ENCODE results near the gene AKAP9. TPM values are rescaled to one million over a fixed set of nuclear protein-coding genes. Genes with fewer than 3 reads are reported as not detected.
"Not testable (repeated sequence)": the region's sequence is repeated elsewhere in the genome, so short reads cannot be mapped to it uniquely, and the experiment has no call there.

The AKAP9 gene
- total and polyA plus RNA-seq, 2 experiments from 2014 or later: 80.5 to 85.8 TPM

GRCh38 chr7:92088266-92088665, 147.6 kb downstream of the AKAP9 start:
- Histone ChIP-seq H3K79me2 (no peaks in the 10 kb centered on the region), H3K4me1 (ENCODE audit: insufficient read depth) (no peaks in the 10 kb centered on the region), H4K20me1 (ENCODE audit: insufficient read depth, poor library complexity, severe bottlenecking) (no peaks in the 10 kb centered on the region), H3K9me2 (replicated peaks; ENCODE audit: insufficient read depth) (no peaks in the 10 kb centered on the region), H3K27me3 (no peaks in the 10 kb centered on the region), H3K36me3 (replicated peaks; ENCODE audit: insufficient read depth, low read depth) (peaks cover 9% of the 10 kb centered on the region), H3K27ac (no peak overlapping the region), H3K9me3 (ENCODE audit: low read depth) (peaks cover 13% of the 10 kb centered on the region), H3K4me3 (no peak overlapping the region), H2AFZ (no peak overlapping the region), H3K4me2 (no peak overlapping the region)
- TF ChIP-seq EZH2 (IDR thresholded peaks at IDR 0.05; ENCODE audit: borderline replicate concordance): no peak
- TF ChIP-seq CTCF (IDR thresholded peaks at IDR 0.05; ENCODE audit: poor library complexity): no peak
- no peak for TF ChIP-seq EZH2phosphoT487 (IDR thresholded peaks at IDR 0.05; ENCODE audit: low read depth, severe bottlenecking, unreplicated experiment)
- DNase-seq (ENCODE audit: low spot score): no peak
- 100% methylated on average over 1 of the region's 1 CpG for WGBS (ENCODE audit: low lambda C conversion rate, missing lambda C conversion rate)

GRCh38 chr7:92092210-92092609, 151.5 kb downstream of the AKAP9 start:
- peaks cover 6% of the 10 kb centered on the region for H3K36me3 ChIP-seq (replicated peaks; ENCODE audit: insufficient read depth, low read depth)
- no peaks in the 10 kb centered on the region for H3K9me2 ChIP-seq (replicated peaks; ENCODE audit: insufficient read depth)
- no peak overlapping the region for H3K4me3 ChIP-seq
- no peak for DNase-seq (ENCODE audit: low spot score)
- WGBS (ENCODE audit: low lambda C conversion rate, missing lambda C conversion rate): 96% methylated on average over 1 of the region's 1 CpG
- H3K79me2 ChIP-seq: no peaks in the 10 kb centered on the region
- H3K4me2 ChIP-seq: no peak overlapping the region
- no peaks in the 10 kb centered on the region for H4K20me1 ChIP-seq (ENCODE audit: insufficient read depth, poor library complexity, severe bottlenecking)
- H3K27ac ChIP-seq: no peak overlapping the region
- no peaks in the 10 kb centered on the region for H3K27me3 ChIP-seq
- H3K4me1 ChIP-seq (ENCODE audit: insufficient read depth): no peaks in the 10 kb centered on the region
- H3K9me3 ChIP-seq (ENCODE audit: low read depth): peaks cover under 1% of the 10 kb centered on the region
- no peak overlapping the region for H2AFZ ChIP-seq
- TF ChIP-seq EZH2phosphoT487 (IDR thresholded peaks at IDR 0.05; ENCODE audit: low read depth, severe bottlenecking, unreplicated experiment): no peak
- TF ChIP-seq CTCF (IDR thresholded peaks at IDR 0.05; ENCODE audit: poor library complexity): no peak
- TF ChIP-seq EZH2 (IDR thresholded peaks at IDR 0.05; ENCODE audit: borderline replicate concordance): no peak

- Histone ChIP-seq H3K79me2 (no peaks in the 10 kb centered on the region), H3K27ac (no peak overlapping the region), H3K27me3 (no peaks in the 10 kb centered on the region), H3K4me3 (no peak overlapping the region), H3K9me3 (ENCODE audit: low read depth) (no peaks in the 10 kb centered on the region), H3K4me1 (ENCODE audit: insufficient read depth) (no peaks in the 10 kb centered on the region), H3K4me2 (no peak overlapping the region), H4K20me1 (ENCODE audit: insufficient read depth, poor library complexity, severe bottlenecking) (no peaks in the 10 kb centered on the region), H3K9me2 (replicated peaks; ENCODE audit: insufficient read depth) (no peaks in the 10 kb centered on the region), H3K36me3 (replicated peaks; ENCODE audit: insufficient read depth, low read depth) (no peaks in the 10 kb centered on the region), H2AFZ (no peak overlapping the region)
- 83% methylated on average over 1 of the region's 1 CpG for WGBS (ENCODE audit: low lambda C conversion rate, missing lambda C conversion rate)
- no peak for TF ChIP-seq EZH2 (IDR thresholded peaks at IDR 0.05; ENCODE audit: borderline replicate concordance)
- no peak for TF ChIP-seq CTCF (IDR thresholded peaks at IDR 0.05; ENCODE audit: poor library complexity)
- TF ChIP-seq EZH2phosphoT487 (IDR thresholded peaks at IDR 0.05; ENCODE audit: low read depth, severe bottlenecking, unreplicated experiment): no peak
- DNase-seq (ENCODE audit: low spot score): no peak
Observed at GRCh38 chr7:92095380-92095779, 154.7 kb downstream of the AKAP9 start.

GRCh38 chr7:92100534-92100933, 159.9 kb downstream of the AKAP9 start:
- Histone ChIP-seq H2AFZ (no peak overlapping the region), H3K36me3 (replicated peaks; ENCODE audit: insufficient read depth, low read depth) (peaks cover 4% of the 10 kb centered on the region), H3K9me3 (ENCODE audit: low read depth) (no peaks in the 10 kb centered on the region), H3K27ac (peak overlapping the region; percentile 24), H3K4me2 (no peak overlapping the region), H3K4me3 (no peak overlapping the region), H3K27me3 (no peaks in the 10 kb centered on the region), H3K9me2 (replicated peaks; ENCODE audit: insufficient read depth) (no peaks in the 10 kb centered on the region), H3K4me1 (ENCODE audit: insufficient read depth) (no peaks in the 10 kb centered on the region), H3K79me2 (no peaks in the 10 kb centered on the region), H4K20me1 (ENCODE audit: insufficient read depth, poor library complexity, severe bottlenecking) (no peaks in the 10 kb centered on the region)
- no peak for TF ChIP-seq CTCF (IDR thresholded peaks at IDR 0.05; ENCODE audit: poor library complexity)
- TF ChIP-seq EZH2 (IDR thresholded peaks at IDR 0.05; ENCODE audit: borderline replicate concordance): no peak
- no peak for TF ChIP-seq EZH2phosphoT487 (IDR thresholded peaks at IDR 0.05; ENCODE audit: low read depth, severe bottlenecking, unreplicated experiment)
- 83% methylated on average over 1 of the region's 1 CpG for WGBS (ENCODE audit: low lambda C conversion rate, missing lambda C conversion rate)
- DNase-seq (ENCODE audit: low spot score): peak; percentile 8

GRCh38 chr7:92102862-92103261, 162.2 kb downstream of the AKAP9 start:
- not testable (repeated sequence) for H3K4me2 ChIP-seq; H3K36me3 ChIP-seq (replicated peaks; ENCODE audit: insufficient read depth, low read depth)

More at GRCh38 chr7:92102862-92103261, 162.2 kb downstream of the AKAP9 start:
- not testable (repeated sequence) for H3K4me3 ChIP-seq; H2AFZ ChIP-seq; H3K9me2 ChIP-seq (replicated peaks; ENCODE audit: insufficient read depth); DNase-seq (ENCODE audit: low spot score); H4K20me1 ChIP-seq (ENCODE audit: insufficient read depth, poor library complexity, severe bottlenecking); H3K9me3 ChIP-seq (ENCODE audit: low read depth); H3K27me3 ChIP-seq; H3K79me2 ChIP-seq; H3K4me1 ChIP-seq (ENCODE audit: insufficient read depth); H3K27ac ChIP-seq
- 98% methylated on average over 5 of the region's 5 CpGs for WGBS (ENCODE audit: low lambda C conversion rate, missing lambda C conversion rate)

Measured in hepatocyte (in vitro differentiated cells).